ENCODE measurements around the gene SPATA46. TPM values are rescaled to one million over a fixed set of nuclear protein-coding genes. Genes with fewer than 3 reads are reported as not detected.
A peak's percentile ranks its signal among the peaks of the same experiment; 100 is the strongest.

The SPATA46 gene
- total and polyA plus RNA-seq, 2 of the 8 experiments (the other 6 are each of a cell fraction or from before 2014, with no cell fraction given), result not detected

DNA sequence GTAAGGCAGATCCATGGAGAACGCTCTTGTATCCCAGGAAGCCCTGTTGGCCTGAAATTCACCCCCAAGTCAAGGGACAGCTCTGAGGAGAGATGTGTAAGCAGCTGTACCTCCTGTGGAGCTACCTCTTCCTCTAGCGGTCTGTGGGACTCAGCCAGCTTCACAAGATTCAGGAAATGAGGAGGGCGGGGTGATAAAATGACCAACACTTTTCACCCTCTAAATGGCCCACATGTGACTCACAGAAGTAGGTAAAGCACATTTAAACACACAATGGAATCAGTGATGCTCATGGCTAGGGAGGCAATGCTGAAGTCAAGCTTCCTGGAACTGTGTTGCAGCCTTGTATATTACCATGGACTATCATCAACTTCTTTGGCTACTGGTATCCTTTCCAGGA lies 35.3 kb upstream of the SPATA46 start, which contains the start of gene SH2D1B:
Gene SH2D1B (minus strand): TSS at position 135 of the 400 bp plus-strand sequence. CDS start 120 bp downstream, at position 15.
- no peak within 1 kb of the TSS for H4K91ac ChIP-seq (replicated peaks; ENCODE audit: insufficient read length, low read length)
- H3K36me3 ChIP-seq (ENCODE audit: control insufficient read depth in 2 of 4, insufficient read depth in 4 of 4, low read length in 3 of 4), result no peaks in the 10 kb centered on the region
- no peak within 1 kb of the TSS for H2BK12ac ChIP-seq (ENCODE audit: low read depth, low read length)
- H2BK120ac ChIP-seq (replicated peaks; ENCODE audit: low read depth, low read length), result no peak within 1 kb of the TSS
- H2BK5ac ChIP-seq (ENCODE audit: low read depth, low read length), result no peak within 1 kb of the TSS
- ChIA-PET CTCF (ENCODE audit: partially characterized antibody) (interaction anchor here (0.6 kb wide), 1 partner anchor 15 kb away, joined by 3 read pairs; no protein-coding TSS in a partner anchor), POLR2A (ENCODE audit: partially characterized antibody) (no interaction called here)
- H3K9ac ChIP-seq (replicated peaks in 1 of 4; ENCODE audit: extremely low read depth in 1 of 4, low read depth in 3 of 4, low read length in 3 of 4), result no peak within 1 kb of the TSS
- no peak within 1 kb of the TSS for H3K4ac ChIP-seq (replicated peaks; ENCODE audit: insufficient read length, low read depth, low read length)
- H3K23ac ChIP-seq (ENCODE audit: insufficient read length), result no peak within 1 kb of the TSS
- no peaks in the 10 kb centered on the region; the same call in 1 of the 2 replicates for H3K23me2 ChIP-seq (ENCODE audit: low read depth, low read length)
- H4K5ac ChIP-seq (ENCODE audit: insufficient read length, low read depth, low read length), result no peak within 1 kb of the TSS
- no peaks in the 10 kb centered on the region for H3K79me2 ChIP-seq (ENCODE audit: control insufficient read depth in 1 of 2, insufficient read depth in 2 of 2, low read length in 2 of 2)
- H3K18ac ChIP-seq (ENCODE audit: extremely low read depth, low read length), result no peak within 1 kb of the TSS
- no peaks in the 10 kb centered on the region for H4K20me1 ChIP-seq (replicated peaks in 1 of 2; ENCODE audit: control insufficient read depth in 1 of 2, insufficient read depth in 2 of 2, low read length in 2 of 2)
- peaks cover 0 to 1% (median 0%) of the 10 kb centered on the region in 4 experiments; a peak in 1 of 7 replicates for H3K27me3 ChIP-seq (replicated peaks in 1 of 4; ENCODE audit: control insufficient read depth in 3 of 4, extremely low read depth in 1 of 4, insufficient read depth in 3 of 4, low read length in 3 of 4)
- H3K14ac ChIP-seq (ENCODE audit: insufficient read length), result no peak within 1 kb of the TSS
- H4K8ac ChIP-seq (ENCODE audit: extremely low read depth, insufficient read depth, low read length), result no peak within 1 kb of the TSS
- no peak within 1 kb of the TSS for H3K56ac ChIP-seq (replicated peaks; ENCODE audit: insufficient read length, low read depth, low read length)
- no peak within 1 kb of the TSS for H2BK20ac ChIP-seq (ENCODE audit: low read length)
- WGBS, 2 experiments (ENCODE audit: extremely low coverage in 1 of 2, insufficient coverage in 1 of 2, insufficient read length in 1 of 2, insufficient replicate concordance in 2 of 2, low coverage in 1 of 2, low lambda C conversion rate in 2 of 2, missing lambda C conversion rate in 1 of 2), result 93% methylated on average over 3 of the region's 3 CpGs; no CpG with 5 or more reads in 1 of the 2 experiments
- no peaks in the 10 kb centered on the region for H3K79me1 ChIP-seq (ENCODE audit: low read depth, low read length)
- no peak within 1 kb of the TSS for H3K4me3 ChIP-seq (ENCODE audit: extremely low read depth in 1 of 4, insufficient read depth in 2 of 4, low read depth in 3 of 4, low read length in 4 of 4)
- DNase-seq (ENCODE audit: low read depth in 1 of 2, low spot score in 2 of 2), result no peak
- H3K4me2 ChIP-seq (ENCODE audit: insufficient read depth in 1 of 2, low read depth in 2 of 2, low read length in 2 of 2), result no peak within 1 kb of the TSS
- 0 out of 2 replicates have a peak within 1 kb of the TSS, but pooled peaks have one; percentile 11 for H2AFZ ChIP-seq (ENCODE audit: low read length)
- H2BK15ac ChIP-seq (ENCODE audit: low read length), result no peak within 1 kb of the TSS
- H3K9me3 ChIP-seq (ENCODE audit: insufficient read depth in 2 of 2, low read depth in 1 of 2, low read length in 1 of 2), result no peaks in the 10 kb centered on the region; a peak in 2 of 4 replicates
- H2AK5ac ChIP-seq (ENCODE audit: low read depth, low read length), result no peak within 1 kb of the TSS
- H3K4me1 ChIP-seq (replicated peaks in 1 of 4; ENCODE audit: control insufficient read depth in 3 of 4, insufficient read depth in 4 of 4, low read length in 3 of 4), result no peaks in the 10 kb centered on the region
- no peak within 1 kb of the TSS for H3K27ac ChIP-seq (ENCODE audit: low read depth, low read length)
- no peak for FAIRE-seq
- TF ChIP-seq RNF2 (IDR thresholded peaks at IDR 0.05; ENCODE audit: borderline replicate concordance, low read depth, low read length, missing control alignments, poor library complexity, severe bottlenecking) (no peak), CTCF (IDR thresholded peaks at IDR 0.05; ENCODE audit: control extremely low read depth in 1 of 3, insufficient read depth in 1 of 3, low read depth in 1 of 3, low read length in 3 of 3) (no peak), POLR2A (IDR thresholded peaks at IDR 0.05; ENCODE audit: control extremely low read depth in 1 of 2, low read depth in 2 of 2, low read length in 2 of 2) (no peak), SP2 (IDR thresholded peaks at IDR 0.05; ENCODE audit: low read length) (no peak), ASH2L (IDR thresholded peaks at IDR 0.05; ENCODE audit: low read length) (no peak), USF2 (IDR thresholded peaks at IDR 0.05; ENCODE audit: low read length) (no peak), YY1 (IDR thresholded peaks at IDR 0.05; ENCODE audit: low read depth, low read length) (no peak), CHD1 (IDR thresholded peaks at IDR 0.05; ENCODE audit: low read depth, low read length) (no peak), SRF (IDR thresholded peaks at IDR 0.05; ENCODE audit: low read depth, low read length) (no peak), BACH1 (IDR thresholded peaks at IDR 0.05; ENCODE audit: low read length) (no peak), TAF7 (optimal IDR thresholded peaks at IDR 0.05; ENCODE audit: borderline replicate concordance, low read depth, low read length) (no peak)
